Thoracic aorta (tissue), 2 donors: ENCODE measurements around the gene SPATA9. TPM values are rescaled to one million over a fixed set of nuclear protein-coding genes. Genes with fewer than 3 reads are reported as not detected.
"Not testable (repeated sequence)": the region's sequence is repeated elsewhere in the genome, so short reads cannot be mapped to it uniquely, and the experiment has no call there.

Experiments used
- ATAC-seq: fragments of 150-250 bp; one replicate; pipeline ENCODE4 v1.8.0; 2017; ENCODE audit warnings: low read depth; ENCODE audit not compliant: insufficient number of reproducible peaks, low FRiP score
- DNase-seq: peaks from one replicate; pipeline ENCODE4 v3.0.0-alpha.2; 2020; ENCODE audit warnings: low spot score
- H3K27ac ChIP-seq, 2 donors: fragments of 200-600 bp; sonication (generic); 1 replicate in 1 of 2; 2 replicates in 1 of 2; pipeline ENCODE4 v1.5.1; 2016; ENCODE audit warnings: mild to moderate bottlenecking in 2 of 2, moderate library complexity in 2 of 2
- H3K27me3 ChIP-seq: fragments of 200-600 bp; sonication (generic); replicated peaks from 2 replicates; pipeline ENCODE4 v1.6.0; 2016; ENCODE audit warnings: mild to moderate bottlenecking; ENCODE audit not compliant: insufficient read depth
- H3K36me3 ChIP-seq: fragments of 200-600 bp; sonication (generic); one replicate; pipeline ENCODE4 v1.5.1; 2016
- H3K4me1 ChIP-seq, 2 donors: fragments of 200-600 bp; sonication (generic); 1 replicate in 1 of 2; 2 replicates in 1 of 2; pipeline versions ENCODE4 v1.5.1 to v1.6.0; 2016; ENCODE audit warnings: low read depth in 2 of 2, mild to moderate bottlenecking in 1 of 2; ENCODE audit not compliant: control insufficient read depth in 1 of 2
- H3K4me3 ChIP-seq: fragments of 200-600 bp; sonication (generic); 2 replicates; pipeline ENCODE4 v1.5.1; 2016; ENCODE audit warnings: mild to moderate bottlenecking
- H3K9me3 ChIP-seq: fragments of 200-600 bp; sonication (generic); 2 replicates; pipeline ENCODE4 v1.5.1; 2016
- CTCF ChIP-seq: fragments of 200-600 bp; sonication (generic); IDR thresholded peaks from one replicate; pipeline ENCODE4 v1.5.1; 2019; ENCODE audit warnings: antibody characterized with exemption
- total RNA-seq, 2 donors: library from RNA; depleted of rRNA; stranded (reverse); fragments of >200 nt; gene quantifications; one replicate each; pipeline versions ENCODE4 v1.1.0 to v1.2.3, GENCODE V29; 2016

Gene SPATA9
- total RNA-seq, 2 donors from 2014 or later = 0.35 TPM; not detected in 1

- H3K27me3 ChIP-seq = no peaks in the 10 kb centered on the region
- ATAC-seq (no peak), DNase-seq (no peak)
- H3K27ac ChIP-seq = peak overlapping the region; percentile 43 to 75
- no peaks in the 10 kb centered on the region for H3K9me3 ChIP-seq
- H3K36me3 ChIP-seq = no peaks in the 10 kb centered on the region
- TF ChIP-seq CTCF = no peak
- no peak overlapping the region for H3K4me3 ChIP-seq
- H3K4me1 ChIP-seq = peaks cover 0 to 19% of the 10 kb centered on the region in 2 donors
Observed at GRCh38 chr5:95641741-95642220, 41.0 kb downstream of the SPATA9 start.

GRCh38 chr5:95638632-95639031 is 44.2 kb downstream of the SPATA9 start:
- TF ChIP-seq CTCF = no peak
- DNase-seq = no peak
- H3K27me3 ChIP-seq = no peaks in the 10 kb centered on the region
- no peak for ATAC-seq
- no peak overlapping the region for H3K4me3 ChIP-seq
- H3K9me3 ChIP-seq = no peaks in the 10 kb centered on the region
- no peaks in the 10 kb centered on the region for H3K36me3 ChIP-seq
- H3K27ac ChIP-seq = no peak overlapping the region
- H3K4me1 ChIP-seq = peaks cover 0 to 12% of the 10 kb centered on the region in 2 donors

- H3K4me3 ChIP-seq = no peak overlapping the region
- DNase-seq (no peak), ATAC-seq (no peak)
- no peak for TF ChIP-seq CTCF
- H3K27me3 ChIP-seq = no peaks in the 10 kb centered on the region
- H3K27ac ChIP-seq = no peak overlapping the region
- no peaks in the 10 kb centered on the region for H3K36me3 ChIP-seq
- H3K9me3 ChIP-seq = no peaks in the 10 kb centered on the region
- peaks cover 11 to 13% of the 10 kb centered on the region in 2 donors for H3K4me1 ChIP-seq
Observed at GRCh38 chr5:95634081-95634480, 48.7 kb downstream of the SPATA9 start.

GRCh38 chr5:95633671-95634070 is 49.1 kb downstream of the SPATA9 start:
- Histone ChIP-seq H3K27ac (no peak overlapping the region), H3K36me3 (no peaks in the 10 kb centered on the region), H3K4me1 (peaks cover 11 to 13% of the 10 kb centered on the region in 2 donors), H3K27me3 (no peaks in the 10 kb centered on the region), H3K9me3 (no peaks in the 10 kb centered on the region), H3K4me3 (no peak overlapping the region)
- no peak for DNase-seq
- no peak for TF ChIP-seq CTCF
- ATAC-seq = no peak

GRCh38 chr5:95632942-95633341 is 49.8 kb downstream of the SPATA9 start:
- H3K27ac ChIP-seq, H3K36me3 ChIP-seq, H3K9me3 ChIP-seq, H3K27me3 ChIP-seq, DNase-seq, ATAC-seq, H3K4me3 ChIP-seq: not testable (repeated sequence)
- H3K4me1 ChIP-seq = peaks cover 11 to 13% of the 10 kb centered on the region in 2 donors
